A673 (cell line): ENCODE data around the gene UBA6. TPM values are rescaled to one million over a fixed set of nuclear protein-coding genes. Genes with fewer than 3 reads are reported as not detected.

ENCODE experiments used
- BruUV-seq: library from RNA; stranded (reverse); fragments of 400-500 nt; replicated peaks from 2 replicates; lab custom pipeline; 2021; lab: Mats Ljungman, UMichigan
- CTCF ChIA-PET: fragments of 300-600 bp; sonication (Branson Sonifier 250); formaldehyde crosslinking; loops from one replicate; lab custom pipeline; 2022; ENCODE audit warnings: antibody characterized with exemption; lab: Charles Lee
- POLR2A ChIA-PET: fragments of 300-600 bp; sonication (Branson Sonifier 250); formaldehyde crosslinking; loops from one replicate; lab custom pipeline; 2022; ENCODE audit warnings: antibody characterized with exemption; ENCODE audit not compliant: low non-redundant PET; lab: Charles Lee
- DNase-seq: peaks from one replicate; pipeline ENCODE4 v3.0.0-alpha.2; 2015; ENCODE audit warnings: low spot score
- H3K27ac ChIP-seq: fragments of 200-600 bp; sonication (generic); 2 replicates; pipeline ENCODE4 v1.5.1; 2016; ENCODE audit warnings: mixed run types, low read depth, mild to moderate bottlenecking, mixed read lengths, antibody characterized with exemption, low read length; ENCODE audit not compliant: poor library complexity, severe bottlenecking
- H3K27me3 ChIP-seq: fragments of 200-600 bp; sonication (generic); replicated peaks from 2 replicates; pipeline ENCODE4 v1.6.1; 2017; ENCODE audit warnings: mixed run types, low read depth, mild to moderate bottlenecking, mixed read lengths, antibody characterized with exemption, low read length; ENCODE audit not compliant: insufficient read depth, poor library complexity
- H3K36me3 ChIP-seq: fragments of 200-600 bp; sonication (generic); 2 replicates; pipeline ENCODE4 v1.6.1; 2016; ENCODE audit warnings: mixed run types, mild to moderate bottlenecking, mixed read lengths, antibody characterized with exemption, low read length; ENCODE audit not compliant: insufficient read depth, poor library complexity, severe bottlenecking
- H3K4me1 ChIP-seq: fragments of 200-600 bp; sonication (generic); 2 replicates; pipeline ENCODE4 v1.6.1; 2017; ENCODE audit warnings: mixed run types, mild to moderate bottlenecking, mixed read lengths, antibody characterized with exemption, low read length; ENCODE audit not compliant: insufficient read depth, poor library complexity, severe bottlenecking
- H3K4me3 ChIP-seq: fragments of 200-600 bp; sonication (generic); 2 replicates; pipeline ENCODE4 v1.5.1; 2016; ENCODE audit warnings: low read depth, mixed run types, mild to moderate bottlenecking, mixed read lengths, low read length; ENCODE audit not compliant: poor library complexity, severe bottlenecking
- H3K9me3 ChIP-seq: fragments of 200-600 bp; sonication (generic); 2 replicates; pipeline ENCODE4 v1.6.1; 2016; ENCODE audit warnings: mixed run types, low read depth, mild to moderate bottlenecking, mixed read lengths, antibody characterized with exemption, low read length; ENCODE audit not compliant: poor library complexity, severe bottlenecking
- CTCF ChIP-seq: fragments of 300-800, 200-600 bp; sonication (generic); conservative IDR thresholded peaks from 2 replicates; pipeline ENCODE4 v1.5.1; 2017; ENCODE audit warnings: low read depth, mild to moderate bottlenecking, antibody characterized with exemption, low read length, moderate library complexity, mixed read lengths
- EZH2 ChIP-seq: fragments of 200-600 bp; sonication (generic); IDR thresholded peaks from 2 replicates; pipeline ENCODE4 v1.6.1; 2017; ENCODE audit warnings: borderline replicate concordance, low read depth, mild to moderate bottlenecking, mixed read lengths, antibody characterized with exemption, low read length; ENCODE audit not compliant: poor library complexity, severe bottlenecking
- intact Hi-C: fragments of 100-400 bp; cut with micrococcal nuclease; formaldehyde crosslinking; loops from one replicate; pipeline ENCODE4 v1.10.0; 2022; ENCODE audit not compliant: unreplicated experiment
- total RNA-seq: library from RNA; stranded (reverse); gene quantifications from 2 replicates; pipeline ENCODE4 v1.2.3, GENCODE V29; 2021

The UBA6 gene
- total RNA-seq, 1 experiment from 2014 or later: 33.2 TPM

GRCh38 chr4:67587156-67587555 is 113.8 kb downstream of the UBA6 start:
- BruUV-seq: no TSS peak
- CTCF ChIA-PET: no interaction called here
- intact Hi-C loops: no loop called here
- no peak overlapping the region for H3K4me3 ChIP-seq
- no peaks in the 10 kb centered on the region for H3K36me3 ChIP-seq
- no peak overlapping the region for H3K27ac ChIP-seq
- DNase-seq: no peak
- no peaks in the 10 kb centered on the region for H3K4me1 ChIP-seq
- H3K27me3 ChIP-seq: no peaks in the 10 kb centered on the region
- H3K9me3 ChIP-seq: no peaks in the 10 kb centered on the region
- POLR2A ChIA-PET: no interaction called here
- TF ChIP-seq CTCF (no peak), EZH2 (no peak)

- CTCF ChIA-PET: no interaction called here
- TF ChIP-seq EZH2 (no peak), CTCF (no peak)
Measured at GRCh38 chr4:67584496-67584895, 116.5 kb downstream of the UBA6 start.

GRCh38 chr4:67581913-67582312 is 119.0 kb downstream of the UBA6 start:
- BruUV-seq: no TSS peak
- ChIA-PET POLR2A (no interaction called here), CTCF (no interaction called here)
- TF ChIP-seq CTCF: no peak
- TF ChIP-seq EZH2: no peak
- H3K4me1 ChIP-seq: no peaks in the 10 kb centered on the region
- no peak for DNase-seq
- H3K36me3 ChIP-seq: no peaks in the 10 kb centered on the region
- no peak overlapping the region for H3K27ac ChIP-seq
- intact Hi-C loops: no loop called here
- H3K4me3 ChIP-seq: no peak overlapping the region
- no peaks in the 10 kb centered on the region for H3K9me3 ChIP-seq
- H3K27me3 ChIP-seq: no peaks in the 10 kb centered on the region

More at GRCh38 chr4:67584496-67584895, 116.5 kb downstream of the UBA6 start:
- no peak for DNase-seq
- Histone ChIP-seq H3K4me1 (no peaks in the 10 kb centered on the region), H3K27ac (no peak overlapping the region), H3K36me3 (no peaks in the 10 kb centered on the region), H3K4me3 (no peak overlapping the region), H3K9me3 (no peaks in the 10 kb centered on the region), H3K27me3 (no peaks in the 10 kb centered on the region)
- POLR2A ChIA-PET: no interaction called here
- intact Hi-C loops: no loop called here
- BruUV-seq: no TSS peak
